ENCODE results near the gene ALKAL2. TPM values are rescaled to one million over a fixed set of nuclear protein-coding genes. Genes with fewer than 3 reads are reported as not detected.

ALKAL2 gene
- total and polyA plus RNA-seq, 2 experiments from 2014 or later = 2.9 to 27.5 TPM

- TF ChIP-seq EZH2phosphoT487 (IDR thresholded peaks at IDR 0.05; ENCODE audit: low read depth, severe bottlenecking, unreplicated experiment) = no peak
- no peak overlapping the region for H3K27ac ChIP-seq
- no peak overlapping the region for H3K4me2 ChIP-seq
- no peaks in the 10 kb centered on the region for H3K4me1 ChIP-seq (ENCODE audit: insufficient read depth)
- H3K36me3 ChIP-seq (replicated peaks; ENCODE audit: insufficient read depth, low read depth) = no peaks in the 10 kb centered on the region
- no peaks in the 10 kb centered on the region for H3K79me2 ChIP-seq
- H2AFZ ChIP-seq = no peak overlapping the region
- H3K9me2 ChIP-seq (replicated peaks; ENCODE audit: insufficient read depth) = no peaks in the 10 kb centered on the region
- no peaks in the 10 kb centered on the region for H4K20me1 ChIP-seq (ENCODE audit: insufficient read depth, poor library complexity, severe bottlenecking)
- 78% methylated on average over 10 of the region's 10 CpGs for WGBS (ENCODE audit: low lambda C conversion rate, missing lambda C conversion rate)
- H3K27me3 ChIP-seq = no peaks in the 10 kb centered on the region
- H3K9me3 ChIP-seq (ENCODE audit: low read depth) = no peaks in the 10 kb centered on the region
- H3K4me3 ChIP-seq = no peak overlapping the region
- no peak for DNase-seq (ENCODE audit: low spot score)
These were observed 22.1 kb upstream of the ALKAL2 start for GRCh38 chr2:309954-310510.

- H3K79me2 ChIP-seq = no peaks in the 10 kb centered on the region
- H3K4me1 ChIP-seq (ENCODE audit: insufficient read depth) = no peaks in the 10 kb centered on the region
- no peak overlapping the region for H2AFZ ChIP-seq
- TF ChIP-seq CTCF (IDR thresholded peaks at IDR 0.05; ENCODE audit: poor library complexity) (no peak), EZH2 (IDR thresholded peaks at IDR 0.05; ENCODE audit: borderline replicate concordance) (no peak), EZH2phosphoT487 (IDR thresholded peaks at IDR 0.05; ENCODE audit: low read depth, severe bottlenecking, unreplicated experiment) (no peak)
- no peaks in the 10 kb centered on the region for H3K36me3 ChIP-seq (replicated peaks; ENCODE audit: insufficient read depth, low read depth)
- no peak overlapping the region for H3K4me3 ChIP-seq
- no peaks in the 10 kb centered on the region for H3K27me3 ChIP-seq
- no peak overlapping the region for H3K4me2 ChIP-seq
- no peaks in the 10 kb centered on the region for H4K20me1 ChIP-seq (ENCODE audit: insufficient read depth, poor library complexity, severe bottlenecking)
- no peaks in the 10 kb centered on the region for H3K9me2 ChIP-seq (replicated peaks; ENCODE audit: insufficient read depth)
- H3K27ac ChIP-seq = no peak overlapping the region
- no peaks in the 10 kb centered on the region for H3K9me3 ChIP-seq (ENCODE audit: low read depth)
- WGBS (ENCODE audit: low lambda C conversion rate, missing lambda C conversion rate) = 59% methylated on average over 13 of the region's 13 CpGs
- DNase-seq (ENCODE audit: low spot score) = no peak
These were observed 21.5 kb upstream of the ALKAL2 start for GRCh38 chr2:309148-309953.

- Histone ChIP-seq H2AFZ (no peak overlapping the region), H3K9me3 (ENCODE audit: low read depth) (no peaks in the 10 kb centered on the region), H3K36me3 (replicated peaks; ENCODE audit: insufficient read depth, low read depth) (no peaks in the 10 kb centered on the region), H3K27ac (no peak overlapping the region), H3K27me3 (no peaks in the 10 kb centered on the region), H4K20me1 (ENCODE audit: insufficient read depth, poor library complexity, severe bottlenecking) (no peaks in the 10 kb centered on the region), H3K4me2 (no peak overlapping the region), H3K4me1 (ENCODE audit: insufficient read depth) (no peaks in the 10 kb centered on the region), H3K9me2 (replicated peaks; ENCODE audit: insufficient read depth) (no peaks in the 10 kb centered on the region), H3K4me3 (no peak overlapping the region), H3K79me2 (no peaks in the 10 kb centered on the region)
- 92% methylated on average over 9 of the region's 9 CpGs for WGBS (ENCODE audit: low lambda C conversion rate, missing lambda C conversion rate)
- no peak for TF ChIP-seq CTCF (IDR thresholded peaks at IDR 0.05; ENCODE audit: poor library complexity)
- TF ChIP-seq EZH2phosphoT487 (IDR thresholded peaks at IDR 0.05; ENCODE audit: low read depth, severe bottlenecking, unreplicated experiment) = no peak
- TF ChIP-seq EZH2 (IDR thresholded peaks at IDR 0.05; ENCODE audit: borderline replicate concordance) = no peak
- DNase-seq (ENCODE audit: low spot score) = no peak
These were observed 17.5 kb upstream of the ALKAL2 start for GRCh38 chr2:305366-305765.

- H3K9me2 ChIP-seq (replicated peaks; ENCODE audit: insufficient read depth) = no peaks in the 10 kb centered on the region
- H3K36me3 ChIP-seq (replicated peaks; ENCODE audit: insufficient read depth, low read depth) = no peaks in the 10 kb centered on the region
- H3K27ac ChIP-seq = no peak overlapping the region
- no peak for DNase-seq (ENCODE audit: low spot score)
- H3K9me3 ChIP-seq (ENCODE audit: low read depth) = no peaks in the 10 kb centered on the region
- no peaks in the 10 kb centered on the region for H3K4me1 ChIP-seq (ENCODE audit: insufficient read depth)
- no peaks in the 10 kb centered on the region for H4K20me1 ChIP-seq (ENCODE audit: insufficient read depth, poor library complexity, severe bottlenecking)
- WGBS (ENCODE audit: low lambda C conversion rate, missing lambda C conversion rate) = 79% methylated on average over 3 of the region's 3 CpGs
- H3K27me3 ChIP-seq = peaks cover 23% of the 10 kb centered on the region
- TF ChIP-seq CTCF (IDR thresholded peaks at IDR 0.05; ENCODE audit: poor library complexity) (no peak), EZH2phosphoT487 (IDR thresholded peaks at IDR 0.05; ENCODE audit: low read depth, severe bottlenecking, unreplicated experiment) (no peak), EZH2 (IDR thresholded peaks at IDR 0.05; ENCODE audit: borderline replicate concordance) (no peak)
- no peaks in the 10 kb centered on the region for H3K79me2 ChIP-seq
- H3K4me2 ChIP-seq = no peak overlapping the region
- H3K4me3 ChIP-seq = no peak overlapping the region
- no peak overlapping the region for H2AFZ ChIP-seq
These were observed 8.5 kb upstream of the ALKAL2 start for GRCh38 chr2:296354-296753.
